ENCODE data around the gene IFITM1.

DNA sequence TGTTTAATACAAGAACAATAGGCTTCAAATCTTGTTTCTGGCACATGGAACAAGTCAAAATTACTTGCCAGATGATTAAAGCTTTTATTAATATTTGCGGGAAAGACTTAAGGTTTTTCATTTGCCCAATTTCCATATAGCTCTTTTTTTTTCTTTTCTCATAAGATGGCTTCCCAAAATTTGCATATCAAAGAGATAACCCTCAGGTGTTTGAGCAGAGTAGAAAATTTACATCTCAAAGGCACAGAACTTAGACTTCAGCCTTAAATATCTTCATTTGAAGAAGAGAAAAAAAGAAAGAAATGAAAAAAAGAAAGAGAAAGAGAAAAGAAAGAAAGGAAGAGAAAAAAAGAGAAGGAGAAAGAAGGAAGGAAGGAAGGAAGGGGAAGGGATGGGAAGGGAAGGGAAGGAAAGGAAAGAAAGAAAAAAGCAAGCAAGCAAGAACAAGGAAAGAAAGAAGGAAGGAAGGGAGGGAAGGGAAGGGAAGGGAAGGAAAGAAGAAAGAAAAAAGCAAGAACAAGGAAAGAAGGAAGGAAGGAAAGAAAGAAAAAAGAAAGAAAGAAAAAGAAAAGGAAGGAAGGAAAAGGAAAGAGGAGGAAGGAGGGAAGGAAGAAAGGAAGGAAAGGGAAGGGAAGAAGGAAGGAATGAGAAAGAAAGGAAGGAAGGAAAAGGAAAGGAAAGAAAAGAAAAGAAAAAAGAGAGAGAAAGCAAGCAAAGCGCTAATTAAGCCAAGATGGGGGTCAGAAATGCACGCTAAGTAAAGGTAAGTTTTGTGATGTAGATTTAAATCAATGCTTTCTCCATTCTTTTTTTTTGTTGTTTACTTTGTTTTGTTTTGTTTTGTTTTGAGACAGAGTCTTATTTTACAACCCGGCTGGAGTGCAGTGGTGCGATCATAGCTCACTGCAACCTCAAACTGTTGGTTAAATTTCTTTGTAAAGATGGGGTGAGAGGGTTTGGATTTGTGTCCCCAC is 27.0 kb downstream of the IFITM1 start:
- TF ChIP-seq, protein P1, sequence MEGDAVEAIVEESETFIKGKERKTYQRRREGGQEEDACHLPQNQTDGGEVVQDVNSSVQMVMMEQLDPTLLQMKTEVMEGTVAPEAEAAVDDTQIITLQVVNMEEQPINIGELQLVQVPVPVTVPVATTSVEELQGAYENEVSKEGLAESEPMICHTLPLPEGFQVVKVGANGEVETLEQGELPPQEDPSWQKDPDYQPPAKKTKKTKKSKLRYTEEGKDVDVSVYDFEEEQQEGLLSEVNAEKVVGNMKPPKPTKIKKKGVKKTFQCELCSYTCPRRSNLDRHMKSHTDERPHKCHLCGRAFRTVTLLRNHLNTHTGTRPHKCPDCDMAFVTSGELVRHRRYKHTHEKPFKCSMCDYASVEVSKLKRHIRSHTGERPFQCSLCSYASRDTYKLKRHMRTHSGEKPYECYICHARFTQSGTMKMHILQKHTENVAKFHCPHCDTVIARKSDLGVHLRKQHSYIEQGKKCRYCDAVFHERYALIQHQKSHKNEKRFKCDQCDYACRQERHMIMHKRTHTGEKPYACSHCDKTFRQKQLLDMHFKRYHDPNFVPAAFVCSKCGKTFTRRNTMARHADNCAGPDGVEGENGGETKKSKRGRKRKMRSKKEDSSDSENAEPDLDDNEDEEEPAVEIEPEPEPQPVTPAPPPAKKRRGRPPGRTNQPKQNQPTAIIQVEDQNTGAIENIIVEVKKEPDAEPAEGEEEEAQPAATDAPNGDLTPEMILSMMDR (IDR thresholded peaks at IDR 0.05) = no peak
- TF ChIP-seq POLR2A (IDR thresholded peaks at IDR 0.05) = no peak
